Loucy (cell line): ENCODE results near the gene KSR1.

Experiments used
- H2AFZ ChIP-seq: fragments of 200-600 bp; sonication (generic); 2 replicates; pipeline ENCODE4 v1.6.0; 2016; ENCODE audit warnings: antibody characterized with exemption, mild to moderate bottlenecking, low read length, moderate library complexity
- H3F3A ChIP-seq: fragments of 200-600 bp; 2 replicates; pipeline ENCODE4 v1.6.0; 2016; ENCODE audit warnings: antibody characterized with exemption, low read depth, mild to moderate bottlenecking
- H3K27me3 ChIP-seq: fragments of 200-600 bp; sonication (generic); 2 replicates; pipeline ENCODE4 v1.6.1; 2014; ENCODE audit warnings: low read length, mild to moderate bottlenecking; ENCODE audit not compliant: insufficient read depth, poor library complexity, severe bottlenecking
- H3K36me3 ChIP-seq: fragments of 200-600 bp; sonication (generic); 2 replicates; pipeline ENCODE4 v1.6.1; 2016; ENCODE audit warnings: low read length; ENCODE audit not compliant: insufficient read depth
- H3K4me1 ChIP-seq: fragments of 200-600 bp; sonication (generic); 2 replicates; pipeline ENCODE4 v1.5.1; 2014; ENCODE audit warnings: low read length, mild to moderate bottlenecking; ENCODE audit not compliant: insufficient read depth, poor library complexity, severe bottlenecking
- H3K4me2 ChIP-seq: fragments of 200-600 bp; sonication (generic); 2 replicates; pipeline ENCODE4 v1.6.0; 2014; ENCODE audit warnings: antibody characterized with exemption, low read length, low read depth, mild to moderate bottlenecking; ENCODE audit not compliant: poor library complexity, severe bottlenecking
- H3K4me3 ChIP-seq: fragments of 200-600 bp; sonication (generic); 2 replicates; pipeline ENCODE4 v1.5.1; 2014; ENCODE audit warnings: low read length, mild to moderate bottlenecking, mixed read lengths; ENCODE audit not compliant: poor library complexity, severe bottlenecking
- H3K79me2 ChIP-seq: fragments of 200-600 bp; sonication (generic); 2 replicates; pipeline ENCODE4 v1.6.1; 2014; ENCODE audit warnings: low read length; ENCODE audit not compliant: insufficient read depth
- H3K9ac ChIP-seq: fragments of 200-600 bp; sonication (generic); 2 replicates; pipeline ENCODE4 v1.6.0; 2014; ENCODE audit warnings: mild to moderate bottlenecking, low read depth, low read length, moderate library complexity; ENCODE audit not compliant: poor library complexity, severe bottlenecking
- H3K9me2 ChIP-seq: fragments of 200-600 bp; sonication (generic); replicated peaks from 2 replicates; pipeline ENCODE4 v1.6.1; 2016; ENCODE audit warnings: low read depth, low read length, mixed read lengths
- H3K9me3 ChIP-seq: fragments of 200-600 bp; sonication (generic); 2 replicates; pipeline ENCODE4 v1.6.1; 2014; ENCODE audit warnings: mild to moderate bottlenecking, antibody characterized with exemption, low read length, low read depth; ENCODE audit not compliant: insufficient read depth
- H4K20me1 ChIP-seq: fragments of 200-600 bp; sonication (generic); 2 replicates; pipeline ENCODE4 v1.6.0; 2014; ENCODE audit warnings: antibody characterized with exemption, low read length, mild to moderate bottlenecking; ENCODE audit not compliant: insufficient read depth, poor library complexity, severe bottlenecking
- EZH2phosphoT487 ChIP-seq: fragments of 200-600 bp; IDR thresholded peaks from 2 replicates; pipeline ENCODE4 v1.6.1; 2018; ENCODE audit warnings: antibody characterized with exemption, mild to moderate bottlenecking, moderate library complexity, borderline replicate concordance
- TF ChIP-seq, protein P1 (sequence below): fragments of 200-600 bp; sonication (generic); conservative IDR thresholded peaks from 2 replicates; pipeline ENCODE4 v1.5.1; 2014; ENCODE audit warnings: mild to moderate bottlenecking, antibody characterized with exemption, low read length

The KSR1 gene

DNA sequence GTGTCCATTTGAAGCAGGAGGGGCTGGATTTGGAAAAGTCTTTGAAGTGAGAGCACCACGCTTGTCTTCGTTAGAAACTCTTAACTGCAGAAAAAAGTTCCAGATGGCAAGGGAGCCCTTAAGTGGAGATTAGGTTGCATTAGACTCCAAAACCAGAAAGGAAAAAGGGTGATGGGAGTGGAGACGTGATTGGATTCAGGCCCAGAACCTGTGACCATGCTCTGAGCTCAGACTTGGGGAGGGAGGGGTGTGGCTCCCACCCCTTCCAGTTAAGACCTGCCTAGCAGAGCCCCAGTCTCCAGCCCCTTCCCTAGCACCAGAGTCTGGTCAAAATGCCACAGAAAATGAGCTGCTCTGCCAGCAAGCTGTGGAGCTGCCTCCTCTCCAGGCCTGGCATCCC, 168.3 kb downstream of the KSR1 start:
- Histone ChIP-seq H3K27me3 (no peaks in the 10 kb centered on the region), H3K79me2 (no peaks in the 10 kb centered on the region), H4K20me1 (no peaks in the 10 kb centered on the region), H2AFZ (no peak overlapping the region), H3K9me2 (no peaks in the 10 kb centered on the region), H3K36me3 (peaks cover 39% of the 10 kb centered on the region; the same call in 1 of the 2 replicates), H3K4me1 (peaks cover 15% of the 10 kb centered on the region), H3K9me3 (no peaks in the 10 kb centered on the region), H3F3A (no peaks in the 10 kb centered on the region), H3K4me3 (no peak overlapping the region), H3K4me2 (no peak overlapping the region), H3K9ac (no peak overlapping the region)
- TF ChIP-seq EZH2phosphoT487: no peak
- TF ChIP-seq, protein P1, sequence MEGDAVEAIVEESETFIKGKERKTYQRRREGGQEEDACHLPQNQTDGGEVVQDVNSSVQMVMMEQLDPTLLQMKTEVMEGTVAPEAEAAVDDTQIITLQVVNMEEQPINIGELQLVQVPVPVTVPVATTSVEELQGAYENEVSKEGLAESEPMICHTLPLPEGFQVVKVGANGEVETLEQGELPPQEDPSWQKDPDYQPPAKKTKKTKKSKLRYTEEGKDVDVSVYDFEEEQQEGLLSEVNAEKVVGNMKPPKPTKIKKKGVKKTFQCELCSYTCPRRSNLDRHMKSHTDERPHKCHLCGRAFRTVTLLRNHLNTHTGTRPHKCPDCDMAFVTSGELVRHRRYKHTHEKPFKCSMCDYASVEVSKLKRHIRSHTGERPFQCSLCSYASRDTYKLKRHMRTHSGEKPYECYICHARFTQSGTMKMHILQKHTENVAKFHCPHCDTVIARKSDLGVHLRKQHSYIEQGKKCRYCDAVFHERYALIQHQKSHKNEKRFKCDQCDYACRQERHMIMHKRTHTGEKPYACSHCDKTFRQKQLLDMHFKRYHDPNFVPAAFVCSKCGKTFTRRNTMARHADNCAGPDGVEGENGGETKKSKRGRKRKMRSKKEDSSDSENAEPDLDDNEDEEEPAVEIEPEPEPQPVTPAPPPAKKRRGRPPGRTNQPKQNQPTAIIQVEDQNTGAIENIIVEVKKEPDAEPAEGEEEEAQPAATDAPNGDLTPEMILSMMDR: no peak

DNA sequence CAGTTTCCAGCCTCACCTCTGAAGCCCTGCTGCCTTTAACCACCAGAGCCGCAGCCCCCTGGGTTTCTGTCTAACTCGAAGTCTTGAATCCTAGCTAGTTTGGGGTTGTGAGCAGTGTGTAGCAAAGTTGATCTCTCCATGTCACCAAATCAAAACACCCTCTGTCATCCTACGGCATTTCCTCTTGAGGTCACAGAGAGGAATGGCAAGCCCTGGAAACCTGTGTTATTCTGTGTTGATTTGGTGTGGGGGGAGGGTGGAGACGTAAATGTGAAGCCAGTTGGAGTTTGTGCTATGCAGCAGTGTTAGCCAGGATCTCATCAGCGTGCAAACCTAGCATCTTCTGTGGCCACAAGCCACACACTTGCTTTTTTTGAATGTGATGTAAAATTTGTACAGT, 169.6 kb downstream of the KSR1 start:
- Histone ChIP-seq H3K4me2 (no peak overlapping the region), H3F3A (no peaks in the 10 kb centered on the region)
- TF ChIP-seq, protein P1: no peak
- TF ChIP-seq EZH2phosphoT487: no peak

DNA sequence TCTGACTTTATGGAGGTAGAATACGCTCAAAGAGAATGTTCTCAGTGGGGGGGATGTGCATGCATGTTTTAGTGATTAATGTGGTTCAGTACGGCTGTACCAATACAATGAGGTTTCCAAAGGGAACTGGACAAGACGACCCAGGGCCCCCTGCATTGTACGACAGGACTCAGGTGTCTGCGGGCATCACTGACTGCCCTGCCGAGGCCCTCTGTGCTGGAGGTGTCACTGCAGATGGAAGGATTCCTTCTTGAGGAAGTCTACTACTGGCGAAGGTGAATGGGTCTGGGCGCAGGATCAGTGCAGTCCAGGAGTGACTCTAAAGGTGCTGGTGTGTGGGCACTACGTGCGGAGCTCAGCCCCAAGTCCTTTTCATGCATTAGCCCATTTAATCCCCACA, 171.3 kb downstream of the KSR1 start:
- H3K4me2 ChIP-seq: no peak overlapping the region
- peaks cover 12% of the 10 kb centered on the region for H3K79me2 ChIP-seq
- H3K9ac ChIP-seq: no peak overlapping the region
- H3K9me3 ChIP-seq: no peaks in the 10 kb centered on the region
- TF ChIP-seq, protein P1: no peak
- no peak for TF ChIP-seq EZH2phosphoT487
- no peaks in the 10 kb centered on the region for H3F3A ChIP-seq
- H2AFZ ChIP-seq: no peak overlapping the region
- no peak overlapping the region for H3K4me3 ChIP-seq
- H3K4me1 ChIP-seq: peaks cover 35% of the 10 kb centered on the region
- H3K27me3 ChIP-seq: no peaks in the 10 kb centered on the region
- no peaks in the 10 kb centered on the region for H3K9me2 ChIP-seq
- peaks cover 3% of the 10 kb centered on the region for H4K20me1 ChIP-seq
- H3K36me3 ChIP-seq: peaks cover 14% of the 10 kb centered on the region; the same call in 1 of the 2 replicates

More for the DNA sequence above, 169.6 kb downstream of the KSR1 start:
- H3K4me3 ChIP-seq: no peak overlapping the region
- H3K79me2 ChIP-seq: no peaks in the 10 kb centered on the region
- no peak overlapping the region for H3K9ac ChIP-seq
- H3K4me1 ChIP-seq: peaks cover 28% of the 10 kb centered on the region
- H3K27me3 ChIP-seq: no peaks in the 10 kb centered on the region
- no peaks in the 10 kb centered on the region for H3K9me2 ChIP-seq
- peaks cover 30% of the 10 kb centered on the region; the same call in 1 of the 2 replicates for H3K36me3 ChIP-seq
- no peaks in the 10 kb centered on the region for H3K9me3 ChIP-seq
- H4K20me1 ChIP-seq: no peaks in the 10 kb centered on the region
- no peak overlapping the region for H2AFZ ChIP-seq
